Activated CD4-positive, alpha-beta T cell treated with anti-CD3 and anti-CD28 coated beads for 4 hours (primary cell): Measurements from ENCODE around the gene SETD1A.
"Not testable (repeated sequence)": the region's sequence is repeated elsewhere in the genome, so short reads cannot be mapped to it uniquely, and the experiment has no call there.

Experiments
- DNase-seq, 2 donors: peaks; one replicate each; pipeline ENCODE4 v3.0.0-alpha.2; 2020

The SETD1A gene

GRCh38 chr16:31001507-31002249, 44.1 kb downstream of the SETD1A start:
- DNase-seq, result no peak

- no peak for DNase-seq
These were observed 44.7 kb downstream of the SETD1A start for GRCh38 chr16:31002250-31002700.

- no peak for DNase-seq
These were observed 45.3 kb downstream of the SETD1A start for GRCh38 chr16:31002862-31003341.

GRCh38 chr16:31003744-31004143, 46.2 kb downstream of the SETD1A start:
- no peak for DNase-seq

GRCh38 chr16:31004658-31005057, 47.1 kb downstream of the SETD1A start:
- no peak for DNase-seq

- no peak for DNase-seq
These were observed 48.0 kb downstream of the SETD1A start for GRCh38 chr16:31005350-31006085.

- DNase-seq, result no peak
These were observed 48.5 kb downstream of the SETD1A start for GRCh38 chr16:31006086-31006385.

- no peak for DNase-seq
These were observed 49.0 kb downstream of the SETD1A start for GRCh38 chr16:31006589-31006988.

GRCh38 chr16:31007684-31008083, 50.1 kb downstream of the SETD1A start:
- no peak for DNase-seq

GRCh38 chr16:31008149-31008548, 50.6 kb downstream of the SETD1A start:
- no peak for DNase-seq

- DNase-seq, result no peak
These were observed 51.0 kb downstream of the SETD1A start for GRCh38 chr16:31008551-31008950.

GRCh38 chr16:31009120-31009519, 51.6 kb downstream of the SETD1A start:
- no peak for DNase-seq

- no peak for DNase-seq
These were observed 52.5 kb downstream of the SETD1A start for GRCh38 chr16:31009894-31010584.

GRCh38 chr16:31010585-31011325, 53.2 kb downstream of the SETD1A start, which contains the start of gene STX1B:
Gene STX1B, minus strand, starts transcription at chr16:31010638. Its CDS starts 242 bp downstream, at chr16:31010396.
- DNase-seq, result peak; percentile 59

- not testable (repeated sequence) for DNase-seq
These were observed 54.3 kb downstream of the SETD1A start for GRCh38 chr16:31011815-31012214.

GRCh38 chr16:31013292-31013691, 55.7 kb downstream of the SETD1A start:
- DNase-seq, result not testable (repeated sequence)

- no peak for DNase-seq
These were observed 58.5 kb downstream of the SETD1A start for GRCh38 chr16:31016018-31016417.

- not testable (repeated sequence) for DNase-seq
These were observed 60.2 kb downstream of the SETD1A start for GRCh38 chr16:31017756-31018155.

- no peak for DNase-seq
These were observed 63.0 kb downstream of the SETD1A start for GRCh38 chr16:31020536-31020935.

GRCh38 chr16:31022544-31023251, 65.1 kb downstream of the SETD1A start:
- DNase-seq, result no peak

GRCh38 chr16:31023252-31023602, 65.7 kb downstream of the SETD1A start:
- DNase-seq, result no peak

GRCh38 chr16:31023627-31024226, 66.2 kb downstream of the SETD1A start:
- DNase-seq, result no peak
